ENCODE data around the gene GSE1.

The GSE1 gene

DNA sequence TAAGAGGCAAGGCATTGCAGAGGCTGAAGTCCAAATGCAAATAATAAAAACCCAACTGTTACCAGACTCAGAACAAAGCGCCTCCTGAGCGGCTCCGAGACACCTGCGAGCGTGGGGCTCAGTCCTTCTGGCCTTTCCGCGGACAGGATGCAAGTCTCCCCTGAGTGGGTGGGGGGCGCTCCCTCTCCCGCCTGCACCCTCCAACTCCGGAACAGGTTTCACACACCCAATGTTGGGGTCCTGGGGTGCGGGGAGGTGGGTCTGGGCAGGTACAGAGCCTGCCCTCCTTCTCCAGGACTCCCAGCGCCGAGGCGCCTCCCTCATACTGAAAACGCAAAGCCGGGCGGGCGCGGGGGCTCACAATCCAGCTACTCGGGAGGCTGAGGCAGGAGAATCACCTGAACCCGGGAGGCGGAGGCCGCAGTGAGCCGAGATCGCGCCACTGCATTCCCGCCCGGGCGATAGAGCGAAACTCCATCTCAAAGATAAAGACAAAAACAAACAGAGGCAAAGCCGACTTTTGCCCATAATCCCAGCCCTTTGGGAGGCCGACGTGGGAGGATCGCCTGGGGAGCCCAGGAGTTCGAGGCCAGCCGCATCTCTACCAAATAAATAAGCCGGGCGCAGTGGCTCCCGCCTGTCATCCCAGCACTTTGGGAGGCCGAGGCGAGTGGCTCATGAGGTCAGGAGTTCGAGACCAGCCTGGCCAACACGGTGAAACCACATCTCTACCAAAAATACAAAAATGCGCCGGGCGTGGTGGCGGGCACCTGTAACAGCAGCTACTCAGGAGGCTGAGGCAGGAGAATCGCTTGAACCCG is 74.7 kb downstream of the GSE1 start:
- no peak overlapping the region for H4K8ac ChIP-seq (ENCODE audit: low read length)
- H3K23ac ChIP-seq (ENCODE audit: low read length in 2 of 2), result no peak overlapping the region
- no peak overlapping the region for H3K18ac ChIP-seq (ENCODE audit: low read depth in 1 of 2, low read length in 2 of 2)
- H2BK5ac ChIP-seq (ENCODE audit: low read depth, low read length, poor library complexity, severe bottlenecking), result no peak overlapping the region
- H3K27ac ChIP-seq (ENCODE audit: low read length, poor library complexity, severe bottlenecking), result no peak overlapping the region
- peaks cover 0 to 1% of the 10 kb centered on the region in 2 experiments for H3K36me3 ChIP-seq (ENCODE audit: control insufficient read depth in 1 of 2, insufficient read depth in 2 of 2, low read depth in 1 of 2, low read length in 2 of 2)
- peaks cover 9% of the 10 kb centered on the region for H3K79me1 ChIP-seq (replicated peaks; ENCODE audit: low read length, poor library complexity, severe bottlenecking)
- H2AFZ ChIP-seq (ENCODE audit: low read depth, low read length), result no peak overlapping the region
- peak overlapping the region; percentile 77 for H3K4me2 ChIP-seq (ENCODE audit: low read length, poor library complexity, severe bottlenecking)
- H2BK120ac ChIP-seq (ENCODE audit: low read depth, low read length), result no peak overlapping the region
- no peak overlapping the region for H3K14ac ChIP-seq (ENCODE audit: low read length in 2 of 2)
- no peak overlapping the region for H2BK15ac ChIP-seq (ENCODE audit: low read depth, poor library complexity, severe bottlenecking)
- no peak overlapping the region for H2AK5ac ChIP-seq (ENCODE audit: low read length, severe bottlenecking)
- H2BK12ac ChIP-seq (ENCODE audit: low read length in 2 of 2), result no peak overlapping the region
- H3K9me3 ChIP-seq (ENCODE audit: control insufficient read depth, low read length), result no peaks in the 10 kb centered on the region
- whole genome bisulfite sequencing, result 88% methylated on average over 42 of the region's 49 CpGs
- no peak for DNase-seq
- peak overlapping the region in 1 of 2 experiments; percentile 84 for H3K4me3 ChIP-seq (ENCODE audit: insufficient read depth in 1 of 2, low read depth in 1 of 2, low read length in 2 of 2)
- no peak overlapping the region for H4K91ac ChIP-seq (ENCODE audit: low read length)
- peaks cover 9% of the 10 kb centered on the region for H3K4me1 ChIP-seq (ENCODE audit: control insufficient read depth, insufficient read depth, low read depth, low read length)
- peak overlapping the region; percentile 71 for H3K9ac ChIP-seq (ENCODE audit: low read length)
- peaks cover 18 to 32% of the 10 kb centered on the region in 2 experiments for H3K27me3 ChIP-seq (ENCODE audit: control insufficient read depth in 1 of 2, insufficient read depth in 1 of 2, low read length in 2 of 2)
- H3K4ac ChIP-seq (ENCODE audit: low read depth in 1 of 2, low read length in 2 of 2), result no peak overlapping the region

DNA sequence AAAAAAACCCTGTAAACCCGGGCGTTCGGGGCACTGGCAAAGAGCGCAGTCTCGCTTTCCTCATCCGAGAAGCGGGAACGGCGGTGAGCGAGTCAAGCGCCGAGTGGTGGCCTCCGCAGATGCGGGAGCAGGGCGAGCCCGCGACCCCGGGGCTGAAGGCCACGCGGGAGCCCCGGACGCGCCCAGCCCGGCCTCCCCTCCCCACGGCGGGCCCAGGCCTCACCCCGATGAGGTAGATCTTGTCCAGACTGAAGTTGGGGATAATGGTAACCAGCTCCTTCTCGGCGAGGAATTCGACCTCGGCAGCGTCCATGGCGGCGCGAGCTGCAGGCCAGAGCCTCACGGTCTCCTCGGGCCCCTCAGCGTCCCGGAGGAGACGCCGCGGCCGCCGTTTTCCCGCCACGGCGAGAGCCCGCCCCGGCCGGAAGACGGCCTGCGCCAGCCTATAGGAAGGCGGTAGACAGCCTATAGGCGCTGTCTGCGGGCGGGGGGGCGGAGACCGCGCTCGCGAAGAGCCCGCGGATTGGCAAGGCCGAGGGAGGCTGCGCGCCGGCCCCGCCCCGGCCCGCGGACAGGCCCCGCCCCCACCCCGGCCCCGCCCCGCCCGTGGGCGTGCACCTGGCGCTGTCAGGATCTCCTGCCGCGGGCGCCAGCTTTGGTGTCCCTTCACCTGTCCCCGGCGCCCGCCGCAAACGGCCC is 75.6 kb downstream of the GSE1 start, which contains the start of gene GINS2:
TSS of gene GINS2 (minus strand) at position 369 of the 699 bp plus-strand sequence. CDS start at position 313, 56 bp downstream.
- Histone ChIP-seq H3K14ac (ENCODE audit: low read length in 2 of 2) (no peak within 1 kb of the TSS), H3K9ac (ENCODE audit: low read length) (peak within 1 kb of the TSS; percentile 71), H3K4me1 (ENCODE audit: control insufficient read depth, insufficient read depth, low read depth, low read length) (peaks cover 9% of the 10 kb centered on the region), H2BK12ac (ENCODE audit: low read length in 2 of 2) (no peak within 1 kb of the TSS), H2BK15ac (ENCODE audit: low read depth, poor library complexity, severe bottlenecking) (no peak within 1 kb of the TSS), H2BK5ac (ENCODE audit: low read depth, low read length, poor library complexity, severe bottlenecking) (no peak within 1 kb of the TSS), H3K4ac (ENCODE audit: low read depth in 1 of 2, low read length in 2 of 2) (no peak within 1 kb of the TSS), H3K79me1 (replicated peaks; ENCODE audit: low read length, poor library complexity, severe bottlenecking) (peaks cover 8% of the 10 kb centered on the region), H3K27ac (ENCODE audit: low read length, poor library complexity, severe bottlenecking) (no peak within 1 kb of the TSS), H3K4me3 (ENCODE audit: insufficient read depth in 1 of 2, low read depth in 1 of 2, low read length in 2 of 2) (peak within 1 kb of the TSS; percentile 76 to 84), H3K4me2 (ENCODE audit: low read length, poor library complexity, severe bottlenecking) (peak within 1 kb of the TSS; percentile 92), H3K27me3 (ENCODE audit: control insufficient read depth in 1 of 2, insufficient read depth in 1 of 2, low read length in 2 of 2) (peaks cover 18 to 32% of the 10 kb centered on the region in 2 experiments), H3K9me3 (ENCODE audit: control insufficient read depth, low read length) (no peaks in the 10 kb centered on the region), H3K18ac (ENCODE audit: low read depth in 1 of 2, low read length in 2 of 2) (no peak within 1 kb of the TSS), H2AFZ (ENCODE audit: low read depth, low read length) (no peak within 1 kb of the TSS), H2BK120ac (ENCODE audit: low read depth, low read length) (no peak within 1 kb of the TSS), H3K36me3 (ENCODE audit: control insufficient read depth in 1 of 2, insufficient read depth in 2 of 2, low read depth in 1 of 2, low read length in 2 of 2) (no peaks in the 10 kb centered on the region), H4K8ac (ENCODE audit: low read length) (peak within 1 kb of the TSS; percentile 30), H4K91ac (ENCODE audit: low read length) (no peak within 1 kb of the TSS), H3K23ac (ENCODE audit: low read length in 2 of 2) (no peak within 1 kb of the TSS), H2AK5ac (ENCODE audit: low read length, severe bottlenecking) (no peak within 1 kb of the TSS)
- DNase-seq, result peak; percentile 90
- 8% methylated on average over 62 of the region's 86 CpGs for WGBS

DNA sequence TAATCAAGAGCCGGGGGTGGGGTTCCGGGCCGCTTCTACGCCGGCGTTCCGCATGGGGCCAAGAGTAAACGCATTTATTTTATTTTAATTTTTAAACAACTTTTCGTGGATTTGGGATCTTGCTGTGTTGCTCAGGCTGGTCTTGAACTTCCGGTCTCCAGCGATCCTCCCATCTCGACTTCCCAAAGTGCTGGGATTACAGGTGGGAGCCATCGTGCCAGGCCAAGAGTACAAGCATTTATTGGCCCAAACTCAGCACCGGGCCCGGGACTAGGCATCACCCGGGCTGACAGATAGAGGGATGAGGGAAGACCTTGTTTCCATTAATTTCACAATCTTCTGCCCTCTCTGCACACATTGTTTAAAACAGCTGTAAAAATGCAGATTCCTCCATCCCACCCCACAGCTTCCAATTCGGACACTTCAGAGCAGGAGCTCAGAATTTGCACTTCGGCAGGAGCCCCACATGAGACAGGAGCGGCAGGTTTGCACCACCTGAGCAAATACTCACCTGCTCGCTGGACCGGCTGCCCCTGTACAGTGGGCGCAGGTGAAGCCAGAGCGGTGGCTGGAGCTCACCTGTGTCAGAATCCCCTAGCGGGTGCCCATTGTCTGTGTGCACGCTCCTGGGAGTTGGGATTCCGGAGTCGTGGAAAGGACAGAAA is 76.3 kb downstream of the GSE1 start:
- Histone ChIP-seq H2AK5ac (ENCODE audit: low read length, severe bottlenecking) (no peak overlapping the region), H4K91ac (ENCODE audit: low read length) (no peak overlapping the region), H3K23ac (ENCODE audit: low read length in 2 of 2) (no peak overlapping the region), H2BK12ac (ENCODE audit: low read length in 2 of 2) (no peak overlapping the region), H2BK5ac (ENCODE audit: low read depth, low read length, poor library complexity, severe bottlenecking) (no peak overlapping the region), H3K27ac (ENCODE audit: low read length, poor library complexity, severe bottlenecking) (no peak overlapping the region), H3K18ac (ENCODE audit: low read depth in 1 of 2, low read length in 2 of 2) (no peak overlapping the region), H3K4me3 (ENCODE audit: insufficient read depth in 1 of 2, low read depth in 1 of 2, low read length in 2 of 2) (peak overlapping the region in 1 of 2 experiments; percentile 76), H4K8ac (ENCODE audit: low read length) (no peak overlapping the region), H3K36me3 (ENCODE audit: control insufficient read depth in 1 of 2, insufficient read depth in 2 of 2, low read depth in 1 of 2, low read length in 2 of 2) (no peaks in the 10 kb centered on the region), H2AFZ (ENCODE audit: low read depth, low read length) (no peak overlapping the region), H3K9ac (ENCODE audit: low read length) (peak overlapping the region; percentile 38), H2BK120ac (ENCODE audit: low read depth, low read length) (no peak overlapping the region), H3K4me2 (ENCODE audit: low read length, poor library complexity, severe bottlenecking) (peak overlapping the region; percentile 92), H3K79me1 (replicated peaks; ENCODE audit: low read length, poor library complexity, severe bottlenecking) (peaks cover 8% of the 10 kb centered on the region), H3K4me1 (ENCODE audit: control insufficient read depth, insufficient read depth, low read depth, low read length) (peaks cover 9% of the 10 kb centered on the region), H3K27me3 (ENCODE audit: control insufficient read depth in 1 of 2, insufficient read depth in 1 of 2, low read length in 2 of 2) (peaks cover 18 to 32% of the 10 kb centered on the region in 2 experiments), H2BK15ac (ENCODE audit: low read depth, poor library complexity, severe bottlenecking) (no peak overlapping the region), H3K9me3 (ENCODE audit: control insufficient read depth, low read length) (no peaks in the 10 kb centered on the region), H3K4ac (ENCODE audit: low read depth in 1 of 2, low read length in 2 of 2) (no peak overlapping the region), H3K14ac (ENCODE audit: low read length in 2 of 2) (no peak overlapping the region)
- WGBS, result 67% methylated on average over 21 of the region's 27 CpGs
- no peak for DNase-seq

DNA sequence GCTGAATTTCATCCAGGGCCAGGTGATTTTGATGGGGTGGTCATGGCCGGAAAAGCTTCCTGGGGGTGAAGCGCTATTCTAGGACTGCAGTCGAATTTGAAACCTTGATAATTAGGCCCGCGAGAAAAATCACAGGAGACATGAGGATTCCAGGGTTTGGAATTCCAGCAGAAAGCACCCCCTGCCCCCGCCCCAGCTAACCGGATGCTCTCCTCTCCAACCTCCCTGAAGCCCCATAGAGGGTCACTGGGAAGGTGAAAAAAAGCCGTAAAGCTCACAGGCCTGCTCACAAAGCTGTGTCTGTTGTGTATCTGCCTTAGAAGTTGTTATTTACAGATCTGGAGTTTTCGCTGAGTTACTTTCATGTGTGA is 76.8 kb downstream of the GSE1 start:
- H3K9ac ChIP-seq (ENCODE audit: low read length), result no peak overlapping the region
- H3K4me3 ChIP-seq (ENCODE audit: insufficient read depth in 1 of 2, low read depth in 1 of 2, low read length in 2 of 2), result no peak overlapping the region
- no peak overlapping the region for H2BK15ac ChIP-seq (ENCODE audit: low read depth, poor library complexity, severe bottlenecking)
- H2BK120ac ChIP-seq (ENCODE audit: low read depth, low read length), result no peak overlapping the region
- WGBS, result 56% methylated on average over 9 of the region's 9 CpGs
- H3K4me2 ChIP-seq (ENCODE audit: low read length, poor library complexity, severe bottlenecking), result no peak overlapping the region
- H2AK5ac ChIP-seq (ENCODE audit: low read length, severe bottlenecking), result no peak overlapping the region
- H3K4ac ChIP-seq (ENCODE audit: low read depth in 1 of 2, low read length in 2 of 2), result no peak overlapping the region
- no peak overlapping the region for H2AFZ ChIP-seq (ENCODE audit: low read depth, low read length)
- H3K27me3 ChIP-seq (ENCODE audit: control insufficient read depth in 1 of 2, insufficient read depth in 1 of 2, low read length in 2 of 2), result peaks cover 20 to 37% of the 10 kb centered on the region in 2 experiments
- no peaks in the 10 kb centered on the region for H3K9me3 ChIP-seq (ENCODE audit: control insufficient read depth, low read length)
- no peak overlapping the region for H3K18ac ChIP-seq (ENCODE audit: low read depth in 1 of 2, low read length in 2 of 2)
- no peak overlapping the region for H3K23ac ChIP-seq (ENCODE audit: low read length in 2 of 2)
- peaks cover 8% of the 10 kb centered on the region for H3K79me1 ChIP-seq (replicated peaks; ENCODE audit: low read length, poor library complexity, severe bottlenecking)
- peaks cover 9% of the 10 kb centered on the region for H3K4me1 ChIP-seq (ENCODE audit: control insufficient read depth, insufficient read depth, low read depth, low read length)
- H2BK12ac ChIP-seq (ENCODE audit: low read length in 2 of 2), result no peak overlapping the region
- H3K14ac ChIP-seq (ENCODE audit: low read length in 2 of 2), result no peak overlapping the region
- DNase-seq, result no peak
- H2BK5ac ChIP-seq (ENCODE audit: low read depth, low read length, poor library complexity, severe bottlenecking), result no peak overlapping the region
- no peak overlapping the region for H4K91ac ChIP-seq (ENCODE audit: low read length)
- H3K27ac ChIP-seq (ENCODE audit: low read length, poor library complexity, severe bottlenecking), result no peak overlapping the region
- no peak overlapping the region for H4K8ac ChIP-seq (ENCODE audit: low read length)
- no peaks in the 10 kb centered on the region for H3K36me3 ChIP-seq (ENCODE audit: control insufficient read depth in 1 of 2, insufficient read depth in 2 of 2, low read depth in 1 of 2, low read length in 2 of 2)

Measured in mesenchymal stem cell (in vitro differentiated cells and primary cell).